Stimulated activated memory B cell treated with anti-CD40 and anti-IgM and Interleukin-4, amounts not matched to agents 10 μg/mL and 1 μg/mL and 100 μg/mL, for 72 hours (primary cell): ENCODE measurements around the gene TMC5.
"Not testable (repeated sequence)": the region's sequence is repeated elsewhere in the genome, so short reads cannot be mapped to it uniquely, and the experiment has no call there.

ENCODE experiments used
- ATAC-seq: fragments of 150-1000 bp; cut with Tn5 transposase; 2 replicates; pipeline ENCODE4 v1.10.0; 2021
- H3K27ac Mint-ChIP-seq: one replicate; pipeline ENCODE4 v1.8.0; 2022; ENCODE audit warnings: mild to moderate bottlenecking, mixed read lengths
- H3K27me3 Mint-ChIP-seq: one replicate; pipeline ENCODE4 v1.8.0; 2022; ENCODE audit warnings: mixed read lengths
- H3K36me3 Mint-ChIP-seq: one replicate; pipeline ENCODE4 v1.8.0; 2022; ENCODE audit warnings: mixed read lengths
- H3K4me1 Mint-ChIP-seq: one replicate; pipeline ENCODE4 v1.8.0; 2022; ENCODE audit warnings: mixed read lengths
- H3K4me3 Mint-ChIP-seq: one replicate; pipeline ENCODE4 v1.8.0; 2022; ENCODE audit warnings: mild to moderate bottlenecking, moderate library complexity, mixed read lengths
- H3K9me3 Mint-ChIP-seq: one replicate; pipeline ENCODE4 v1.8.0; 2022; ENCODE audit warnings: mixed read lengths

TMC5 gene

GRCh38 chr16:19393226-19394111 is 24.2 kb upstream of the TMC5 start:
- H3K27me3 Mint-ChIP-seq, result peaks cover 30% of the 10 kb centered on the region
- peaks cover 3% of the 10 kb centered on the region for H3K9me3 Mint-ChIP-seq
- no peak overlapping the region for H3K27ac Mint-ChIP-seq
- H3K4me1 Mint-ChIP-seq, result no peaks in the 10 kb centered on the region
- H3K36me3 Mint-ChIP-seq, result no peaks in the 10 kb centered on the region
- ATAC-seq, result no peak
- H3K4me3 Mint-ChIP-seq, result no peak overlapping the region

- not testable (repeated sequence) for H3K27ac Mint-ChIP-seq, H3K4me1 Mint-ChIP-seq, H3K36me3 Mint-ChIP-seq, ATAC-seq, H3K4me3 Mint-ChIP-seq, H3K9me3 Mint-ChIP-seq
- H3K27me3 Mint-ChIP-seq, result peaks cover 28% of the 10 kb centered on the region
These were observed 21.9 kb upstream of the TMC5 start for GRCh38 chr16:19395646-19396267.

GRCh38 chr16:19396555-19397011 is 21.1 kb upstream of the TMC5 start:
- no peak overlapping the region for H3K4me3 Mint-ChIP-seq
- peaks cover 8% of the 10 kb centered on the region for H3K36me3 Mint-ChIP-seq
- H3K27me3 Mint-ChIP-seq, result peaks cover 23% of the 10 kb centered on the region
- no peak overlapping the region for H3K27ac Mint-ChIP-seq
- H3K4me1 Mint-ChIP-seq, result no peaks in the 10 kb centered on the region
- no peak for ATAC-seq
- peaks cover 6% of the 10 kb centered on the region for H3K9me3 Mint-ChIP-seq

GRCh38 chr16:19397373-19397772 is 20.3 kb upstream of the TMC5 start:
- Mint-ChIP-seq H3K27me3 (peaks cover 23% of the 10 kb centered on the region), H3K36me3 (peaks cover 11% of the 10 kb centered on the region)
- not testable (repeated sequence) for H3K9me3 Mint-ChIP-seq, H3K4me1 Mint-ChIP-seq, H3K27ac Mint-ChIP-seq, ATAC-seq, H3K4me3 Mint-ChIP-seq

GRCh38 chr16:19400711-19401110 is 17.0 kb upstream of the TMC5 start:
- Mint-ChIP-seq H3K4me3 (no peak overlapping the region), H3K27me3 (peaks cover 22% of the 10 kb centered on the region), H3K36me3 (peaks cover 11% of the 10 kb centered on the region), H3K27ac (no peak overlapping the region), H3K4me1 (no peaks in the 10 kb centered on the region), H3K9me3 (peaks cover 12% of the 10 kb centered on the region)
- ATAC-seq, result no peak

GRCh38 chr16:19406891-19407491 is 10.7 kb upstream of the TMC5 start:
- no peak overlapping the region for H3K27ac Mint-ChIP-seq
- peaks cover 12% of the 10 kb centered on the region for H3K4me1 Mint-ChIP-seq
- H3K27me3 Mint-ChIP-seq, result peaks cover 54% of the 10 kb centered on the region
- no peak overlapping the region for H3K4me3 Mint-ChIP-seq
- ATAC-seq, result no peak
- H3K9me3 Mint-ChIP-seq, result peaks cover 14% of the 10 kb centered on the region
- no peaks in the 10 kb centered on the region for H3K36me3 Mint-ChIP-seq

GRCh38 chr16:19410435-19411171 is 7.1 kb upstream of the TMC5 start:
- peak; percentile 55 for ATAC-seq
- Mint-ChIP-seq H3K27ac (no peak overlapping the region), H3K4me3 (peak overlapping the region; percentile 84), H3K4me1 (peaks cover 12% of the 10 kb centered on the region), H3K27me3 (peaks cover 77% of the 10 kb centered on the region), H3K9me3 (peaks cover 10% of the 10 kb centered on the region), H3K36me3 (no peaks in the 10 kb centered on the region)

GRCh38 chr16:19411298-19411697 is 6.4 kb upstream of the TMC5 start:
- ATAC-seq, result no peak
- Mint-ChIP-seq H3K4me3 (peak overlapping the region; percentile 84), H3K27me3 (peaks cover 71% of the 10 kb centered on the region), H3K4me1 (peaks cover 12% of the 10 kb centered on the region), H3K9me3 (peaks cover 10% of the 10 kb centered on the region), H3K27ac (no peak overlapping the region), H3K36me3 (no peaks in the 10 kb centered on the region)

GRCh38 chr16:19412055-19412454 is 5.6 kb upstream of the TMC5 start:
- Mint-ChIP-seq H3K4me1 (peaks cover 12% of the 10 kb centered on the region), H3K27me3 (peaks cover 68% of the 10 kb centered on the region)
- not testable (repeated sequence) for H3K27ac Mint-ChIP-seq, ATAC-seq, H3K4me3 Mint-ChIP-seq, H3K9me3 Mint-ChIP-seq, H3K36me3 Mint-ChIP-seq

GRCh38 chr16:19415461-19415860 is 2.2 kb upstream of the TMC5 start:
- no peak for ATAC-seq
- H3K27me3 Mint-ChIP-seq, result peaks cover 61% of the 10 kb centered on the region
- H3K4me3 Mint-ChIP-seq, result no peak overlapping the region
- no peaks in the 10 kb centered on the region for H3K36me3 Mint-ChIP-seq
- peaks cover 8% of the 10 kb centered on the region for H3K4me1 Mint-ChIP-seq
- H3K9me3 Mint-ChIP-seq, result peaks cover 2% of the 10 kb centered on the region
- no peak overlapping the region for H3K27ac Mint-ChIP-seq

GRCh38 chr16:19415918-19416317 is 1.8 kb upstream of the TMC5 start:
- no peak for ATAC-seq
- H3K27me3 Mint-ChIP-seq, result peaks cover 56% of the 10 kb centered on the region
- peaks cover 2% of the 10 kb centered on the region for H3K9me3 Mint-ChIP-seq
- no peak overlapping the region for H3K4me3 Mint-ChIP-seq
- peaks cover 3% of the 10 kb centered on the region for H3K4me1 Mint-ChIP-seq
- no peak overlapping the region for H3K27ac Mint-ChIP-seq
- H3K36me3 Mint-ChIP-seq, result no peaks in the 10 kb centered on the region

- no peaks in the 10 kb centered on the region for H3K4me1 Mint-ChIP-seq
- no peak overlapping the region for H3K27ac Mint-ChIP-seq
- H3K9me3 Mint-ChIP-seq, result peaks cover 6% of the 10 kb centered on the region
- H3K27me3 Mint-ChIP-seq, result peaks cover 33% of the 10 kb centered on the region
- no peak overlapping the region for H3K4me3 Mint-ChIP-seq
- ATAC-seq, result no peak
- peaks cover 5% of the 10 kb centered on the region for H3K36me3 Mint-ChIP-seq
These were observed 517 bp downstream of the TMC5 start for GRCh38 chr16:19418200-19418599.

GRCh38 chr16:19419698-19420075 is 2.0 kb downstream of the TMC5 start:
- no peak for ATAC-seq
- peaks cover 6% of the 10 kb centered on the region for H3K9me3 Mint-ChIP-seq
- H3K27ac Mint-ChIP-seq, result no peak overlapping the region
- no peak overlapping the region for H3K4me3 Mint-ChIP-seq
- H3K27me3 Mint-ChIP-seq, result peaks cover 18% of the 10 kb centered on the region
- H3K4me1 Mint-ChIP-seq, result no peaks in the 10 kb centered on the region
- H3K36me3 Mint-ChIP-seq, result peaks cover 5% of the 10 kb centered on the region

- Mint-ChIP-seq H3K27ac (no peak overlapping the region), H3K9me3 (peaks cover 6% of the 10 kb centered on the region), H3K36me3 (peaks cover 5% of the 10 kb centered on the region), H3K4me3 (no peak overlapping the region), H3K27me3 (peaks cover 10% of the 10 kb centered on the region), H3K4me1 (no peaks in the 10 kb centered on the region)
- ATAC-seq, result no peak
These were observed 6.8 kb downstream of the TMC5 start for GRCh38 chr16:19424478-19424877.

- H3K27me3 Mint-ChIP-seq, result peaks cover 11% of the 10 kb centered on the region
- no peak for ATAC-seq
- H3K4me1 Mint-ChIP-seq, result no peaks in the 10 kb centered on the region
- peaks cover 3% of the 10 kb centered on the region for H3K9me3 Mint-ChIP-seq
- no peak overlapping the region for H3K27ac Mint-ChIP-seq
- H3K36me3 Mint-ChIP-seq, result no peaks in the 10 kb centered on the region
- no peak overlapping the region for H3K4me3 Mint-ChIP-seq
These were observed 12.7 kb downstream of the TMC5 start for GRCh38 chr16:19430345-19430744.
